Activated CD4-positive, alpha-beta T cell treated with anti-CD3 and anti-CD28 coated beads for 48 hours (primary cell): ENCODE data around the gene PDCD6IP.
"Not testable (repeated sequence)": the region's sequence is repeated elsewhere in the genome, so short reads cannot be mapped to it uniquely, and the experiment has no call there.

Source experiments
- DNase-seq: peaks from one replicate; pipeline ENCODE4 v3.0.0-alpha.2; 2020

The PDCD6IP gene

GRCh38 chr3:33795856-33796536, 2.4 kb upstream of the PDCD6IP start:
- no peak for DNase-seq

- no peak for DNase-seq
Measured at GRCh38 chr3:33798113-33798417, 365 bp upstream of the PDCD6IP start.

GRCh38 chr3:33799202-33799551, 747 bp downstream of the PDCD6IP start:
- DNase-seq: no peak

GRCh38 chr3:33803252-33803651, 4.8 kb downstream of the PDCD6IP start:
- DNase-seq: no peak

GRCh38 chr3:33803894-33804526, 5.6 kb downstream of the PDCD6IP start:
- no peak for DNase-seq

GRCh38 chr3:33807191-33807590, 8.8 kb downstream of the PDCD6IP start:
- no peak for DNase-seq

- DNase-seq: peak; percentile 10
Measured at GRCh38 chr3:33808559-33808958, 10.1 kb downstream of the PDCD6IP start.

GRCh38 chr3:33810545-33810944, 12.1 kb downstream of the PDCD6IP start:
- DNase-seq: no peak

GRCh38 chr3:33821989-33822388, 23.6 kb downstream of the PDCD6IP start:
- DNase-seq: no peak

- no peak for DNase-seq
Measured at GRCh38 chr3:33823821-33824220, 25.4 kb downstream of the PDCD6IP start.

- no peak for DNase-seq
Measured at GRCh38 chr3:33825111-33825510, 26.7 kb downstream of the PDCD6IP start.

- no peak for DNase-seq
Measured at GRCh38 chr3:33826206-33826605, 27.8 kb downstream of the PDCD6IP start.

GRCh38 chr3:33826688-33827087, 28.3 kb downstream of the PDCD6IP start:
- DNase-seq: no peak

GRCh38 chr3:33829720-33830119, 31.3 kb downstream of the PDCD6IP start:
- DNase-seq: no peak

- no peak for DNase-seq
Measured at GRCh38 chr3:33831053-33831452, 32.6 kb downstream of the PDCD6IP start.

- no peak for DNase-seq
Measured at GRCh38 chr3:33833408-33834095, 35.1 kb downstream of the PDCD6IP start.

- DNase-seq: no peak
Measured at GRCh38 chr3:33834096-33834453, 35.6 kb downstream of the PDCD6IP start.

- DNase-seq: not testable (repeated sequence)
Measured at GRCh38 chr3:33837182-33837581, 38.8 kb downstream of the PDCD6IP start.

- no peak for DNase-seq
Measured at GRCh38 chr3:33839283-33839682, 40.9 kb downstream of the PDCD6IP start.

GRCh38 chr3:33840179-33840578, 41.7 kb downstream of the PDCD6IP start:
- DNase-seq: no peak

GRCh38 chr3:33848624-33849347, 50.4 kb downstream of the PDCD6IP start:
- DNase-seq: no peak

- DNase-seq: not testable (repeated sequence)
Measured at GRCh38 chr3:33850599-33850998, 52.2 kb downstream of the PDCD6IP start.

GRCh38 chr3:33855407-33855806, 57.0 kb downstream of the PDCD6IP start:
- not testable (repeated sequence) for DNase-seq
